Left renal cortex interstitium (tissue), 4 donors: ENCODE measurements around the gene TGIF1. TPM values are rescaled to one million over a fixed set of nuclear protein-coding genes. Genes with fewer than 3 reads are reported as not detected.
A peak's percentile ranks its signal among the peaks of the same experiment; 100 is the strongest.

ENCODE experiments used
- DNase-seq, 4 donors: peaks; one replicate each; pipeline ENCODE4 v3.0.0-alpha.2; 2013; ENCODE audit warnings: low read depth in 4 of 4, low spot score in 2 of 4, missing footprints in 1 of 4
- polyA plus RNA-seq, 4 donors: library from polyadenylated mRNA; unstranded; fragments of 120-200 nt; gene quantifications; one replicate each; pipeline ENCODE4 v1.2.1, GENCODE V29; 2013; ENCODE audit not compliant: insufficient read length in 4 of 4

Gene TGIF1
- polyA plus RNA-seq, 4 donors: 78.4 to 92.4 (median 84.5) TPM

- DNase-seq: no peak
Measured at GRCh38 chr18:3427944-3428343, 22.0 kb upstream of the TGIF1 start.

GRCh38 chr18:3429121-3429520 is 20.9 kb upstream of the TGIF1 start:
- DNase-seq: no peak

- no peak for DNase-seq
Measured at GRCh38 chr18:3434685-3435084, 15.3 kb upstream of the TGIF1 start.

- DNase-seq: no peak
Measured at GRCh38 chr18:3440341-3440740, 9.6 kb upstream of the TGIF1 start.

- DNase-seq: no peak
Measured at GRCh38 chr18:3441290-3441689, 8.7 kb upstream of the TGIF1 start.

- no peak for DNase-seq
Measured at GRCh38 chr18:3442919-3443318, 7.1 kb upstream of the TGIF1 start.

- no peak for DNase-seq
Measured at GRCh38 chr18:3444296-3444695, 5.7 kb upstream of the TGIF1 start.

GRCh38 chr18:3444954-3445353 is 5.0 kb upstream of the TGIF1 start:
- DNase-seq: no peak

- DNase-seq: no peak
Measured at GRCh38 chr18:3447068-3447894, 2.7 kb upstream of the TGIF1 start.

GRCh38 chr18:3447895-3448837 is 1.8 kb upstream of the TGIF1 start:
- peak; percentile 92 to 95 (median 92) for DNase-seq

GRCh38 chr18:3448838-3449511 is 997 bp upstream of the TGIF1 start:
- DNase-seq: no peak

GRCh38 chr18:3449512-3450011 is 410 bp upstream of the TGIF1 start:
- no peak for DNase-seq

- DNase-seq: no peak
Measured at GRCh38 chr18:3450799-3451182, 819 bp downstream of the TGIF1 start.

- DNase-seq: peak; percentile 90 to 95 (median 93)
Measured at GRCh38 chr18:3451183-3451988, 1.4 kb downstream of the TGIF1 start.

- no peak for DNase-seq
Measured at GRCh38 chr18:3451989-3452749, 2.2 kb downstream of the TGIF1 start.

- DNase-seq: no peak
Measured at GRCh38 chr18:3452750-3453539, 3.0 kb downstream of the TGIF1 start.

- no peak for DNase-seq
Measured at GRCh38 chr18:3453540-3454364, 3.8 kb downstream of the TGIF1 start.
